GM12865 (cell line): Measurements from ENCODE around the gene STK32B.
A peak's percentile ranks its signal among the peaks of the same experiment; 100 is the strongest.

Experiments used
- DNase-seq: peaks from one replicate; pipeline ENCODE4 v3.0.0; 2010; ENCODE audit warnings: low read depth
- H3K4me3 ChIP-seq: 2 replicates; pipeline ENCODE4 v1.5.1; 2011; ENCODE audit warnings: mild to moderate bottlenecking, low read depth, low read length, control low read depth
- TF ChIP-seq, protein P1 (sequence below): IDR thresholded peaks from 2 replicates; pipeline ENCODE4 v1.5.1; 2011; ENCODE audit warnings: low read length, control low read depth, low read depth, inconsistent platforms; ENCODE audit not compliant: insufficient read depth; ENCODE audit errors: missing control alignments

STK32B gene

DNA sequence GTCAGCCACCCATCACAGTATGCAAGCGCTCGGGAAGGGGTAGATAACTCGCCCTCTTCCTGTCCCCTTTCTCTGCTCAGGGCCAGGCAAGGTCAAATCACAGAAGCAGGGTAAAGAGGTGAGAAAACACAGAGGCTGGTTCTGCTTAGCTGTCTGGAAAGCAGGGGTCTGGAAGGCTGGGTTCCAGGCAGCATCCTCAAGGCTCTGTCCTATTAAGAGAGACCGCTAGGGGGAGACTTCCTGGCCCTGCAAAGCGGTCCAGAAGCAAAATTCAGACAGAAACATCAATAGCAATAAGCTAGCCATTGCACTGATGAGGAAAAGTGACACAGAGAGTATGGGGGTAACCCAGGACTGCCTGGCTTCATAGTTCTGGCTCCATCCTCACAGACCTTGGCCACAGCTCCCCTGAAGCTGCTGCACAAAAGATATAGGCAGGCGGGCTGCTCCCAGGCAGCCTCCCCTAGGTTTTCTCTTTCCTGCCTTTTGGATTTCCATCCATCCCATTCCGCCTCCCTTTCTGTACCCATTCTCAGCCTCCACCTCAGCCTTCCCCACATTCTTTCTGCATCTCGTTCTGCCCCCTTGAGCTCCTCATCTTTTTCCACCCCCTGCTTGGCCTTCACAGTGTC lies 348.6 kb downstream of the STK32B start:
- TF ChIP-seq, protein P1, sequence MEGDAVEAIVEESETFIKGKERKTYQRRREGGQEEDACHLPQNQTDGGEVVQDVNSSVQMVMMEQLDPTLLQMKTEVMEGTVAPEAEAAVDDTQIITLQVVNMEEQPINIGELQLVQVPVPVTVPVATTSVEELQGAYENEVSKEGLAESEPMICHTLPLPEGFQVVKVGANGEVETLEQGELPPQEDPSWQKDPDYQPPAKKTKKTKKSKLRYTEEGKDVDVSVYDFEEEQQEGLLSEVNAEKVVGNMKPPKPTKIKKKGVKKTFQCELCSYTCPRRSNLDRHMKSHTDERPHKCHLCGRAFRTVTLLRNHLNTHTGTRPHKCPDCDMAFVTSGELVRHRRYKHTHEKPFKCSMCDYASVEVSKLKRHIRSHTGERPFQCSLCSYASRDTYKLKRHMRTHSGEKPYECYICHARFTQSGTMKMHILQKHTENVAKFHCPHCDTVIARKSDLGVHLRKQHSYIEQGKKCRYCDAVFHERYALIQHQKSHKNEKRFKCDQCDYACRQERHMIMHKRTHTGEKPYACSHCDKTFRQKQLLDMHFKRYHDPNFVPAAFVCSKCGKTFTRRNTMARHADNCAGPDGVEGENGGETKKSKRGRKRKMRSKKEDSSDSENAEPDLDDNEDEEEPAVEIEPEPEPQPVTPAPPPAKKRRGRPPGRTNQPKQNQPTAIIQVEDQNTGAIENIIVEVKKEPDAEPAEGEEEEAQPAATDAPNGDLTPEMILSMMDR: peak; percentile 71
- DNase-seq: peak; percentile 32

DNA sequence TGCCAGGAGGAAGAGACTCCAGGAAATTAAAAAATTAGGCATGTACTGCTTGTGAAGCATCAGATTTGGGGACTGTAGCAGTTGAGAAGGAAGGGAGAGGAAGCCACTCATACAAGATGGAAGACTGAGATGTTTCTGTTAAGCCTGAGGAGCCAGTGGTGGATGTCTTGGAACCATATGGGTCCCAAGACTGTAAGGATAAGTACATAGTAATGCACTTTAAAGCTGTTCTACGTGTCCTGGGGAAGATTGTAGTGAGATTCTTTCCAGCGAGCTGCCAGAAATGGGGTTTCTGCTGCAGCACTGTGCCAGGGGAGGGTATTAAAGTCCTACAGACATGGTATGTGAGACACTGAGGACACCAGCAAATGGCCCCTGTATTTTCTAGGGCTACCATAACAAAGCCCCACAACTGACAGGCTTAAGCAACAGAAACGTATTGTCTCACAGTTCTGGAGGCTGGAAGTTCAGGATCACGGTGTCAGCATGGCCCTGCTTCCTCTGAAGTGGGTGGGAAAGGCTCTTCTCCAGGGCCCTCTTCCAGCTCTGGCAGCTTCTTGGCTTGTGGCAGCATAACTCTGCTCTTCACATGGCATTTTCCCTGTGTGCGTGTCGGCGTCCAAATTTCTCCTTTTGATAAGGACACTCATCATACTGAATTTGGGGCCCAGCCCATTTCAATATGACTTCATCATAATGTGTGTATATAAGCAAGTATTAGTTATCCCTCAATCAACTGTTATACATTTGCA lies 352.6 kb downstream of the STK32B start:
- DNase-seq: no peak
- TF ChIP-seq, protein P1: no peak
- no peak overlapping the region for H3K4me3 ChIP-seq

More for the DNA sequence above, 348.6 kb downstream of the STK32B start:
- no peak overlapping the region for H3K4me3 ChIP-seq

GRCh38 chr4:5409237-5409636 lies 358.0 kb downstream of the STK32B start:
- H3K4me3 ChIP-seq: no peak overlapping the region
- TF ChIP-seq, protein P1: no peak
- DNase-seq: no peak

DNA sequence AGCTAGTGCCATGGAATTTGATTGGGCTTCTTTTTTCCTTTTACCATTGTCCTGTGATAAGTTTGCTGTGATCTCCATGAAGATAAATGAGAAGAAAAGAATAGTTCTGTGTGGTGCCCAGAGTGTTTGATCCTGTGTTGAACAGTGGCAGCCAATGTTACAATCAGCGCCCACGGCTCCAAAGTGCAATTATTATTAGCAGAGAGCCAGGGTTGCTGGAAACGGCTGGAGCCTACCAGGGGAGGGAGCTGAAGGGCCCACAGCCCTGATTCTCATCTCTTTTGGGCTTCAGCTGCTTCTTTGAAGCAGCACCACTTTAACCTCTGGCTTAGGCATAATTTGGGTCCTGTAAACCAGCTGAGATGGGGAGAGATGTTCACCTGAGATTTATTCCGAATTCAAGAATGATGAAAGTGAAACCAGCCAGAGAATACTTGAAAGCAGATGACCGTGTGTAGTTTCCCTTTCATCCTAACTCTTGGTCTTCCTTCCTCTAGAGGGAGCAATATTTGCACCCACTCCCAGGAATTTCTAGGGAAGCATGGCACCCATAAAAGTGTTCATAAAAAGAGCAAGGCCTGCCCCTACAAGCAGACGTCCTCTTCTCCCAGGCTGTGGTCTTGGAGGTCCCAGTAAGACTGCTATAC lies 358.8 kb downstream of the STK32B start:
- TF ChIP-seq, protein P1: no peak
- no peak overlapping the region for H3K4me3 ChIP-seq
- no peak for DNase-seq

- TF ChIP-seq, protein P1: no peak
- no peak overlapping the region for H3K4me3 ChIP-seq
- DNase-seq: no peak
Observed at GRCh38 chr4:5412296-5412695, 361.0 kb downstream of the STK32B start.

DNA sequence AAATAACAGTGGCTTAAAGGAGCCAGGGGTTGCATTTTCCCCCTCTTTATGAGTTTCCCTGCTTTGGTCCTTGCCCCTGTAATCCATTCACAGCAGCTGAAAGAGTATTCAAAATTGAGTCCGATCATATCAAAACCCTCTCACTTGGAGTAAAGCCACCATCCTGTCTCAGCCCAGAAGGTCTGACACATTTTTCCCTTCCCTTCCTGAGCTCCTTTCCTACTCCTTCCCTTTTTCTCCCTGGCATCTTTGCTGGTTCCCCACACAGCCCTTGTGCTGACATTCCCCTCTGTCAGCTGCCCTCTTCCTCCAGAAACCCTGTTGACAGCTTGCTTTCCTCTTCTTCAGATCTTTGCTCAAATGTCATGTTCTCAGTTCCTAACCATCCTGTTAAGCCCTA lies 361.5 kb downstream of the STK32B start:
- TF ChIP-seq, protein P1: no peak
- no peak for DNase-seq
- no peak overlapping the region for H3K4me3 ChIP-seq
